ENCODE measurements around the gene UMAD1.
A peak's percentile ranks its signal among the peaks of the same experiment; 100 is the strongest.
"Not testable (repeated sequence)": the region's sequence is repeated elsewhere in the genome, so short reads cannot be mapped to it uniquely, and the experiment has no call there.

The UMAD1 gene

GRCh38 chr7:7652798-7653540, 12.4 kb downstream of the UMAD1 start:
- no peak for DNase-seq (ENCODE audit: low read depth in 3 of 3)

- DNase-seq (ENCODE audit: low read depth in 3 of 3), result no peak
These were observed 13.1 kb downstream of the UMAD1 start for GRCh38 chr7:7653593-7654187.

- DNase-seq (ENCODE audit: low read depth in 3 of 3), result no peak
These were observed 14.6 kb downstream of the UMAD1 start for GRCh38 chr7:7654964-7655715.

GRCh38 chr7:7656459-7656858, 15.9 kb downstream of the UMAD1 start:
- DNase-seq (ENCODE audit: low read depth in 3 of 3), result not testable (repeated sequence)

GRCh38 chr7:7662527-7662926, 22.0 kb downstream of the UMAD1 start:
- DNase-seq (ENCODE audit: low read depth in 3 of 3), result no peak

GRCh38 chr7:7664291-7664690, 23.7 kb downstream of the UMAD1 start:
- no peak for DNase-seq (ENCODE audit: low read depth in 3 of 3)

- no peak for DNase-seq (ENCODE audit: low read depth in 3 of 3)
These were observed 24.5 kb downstream of the UMAD1 start for GRCh38 chr7:7665031-7665430.

- no peak for DNase-seq (ENCODE audit: low read depth in 3 of 3)
These were observed 26.6 kb downstream of the UMAD1 start for GRCh38 chr7:7667187-7667586.

- DNase-seq (ENCODE audit: low read depth in 3 of 3), result no peak
These were observed 28.2 kb downstream of the UMAD1 start for GRCh38 chr7:7668706-7669105.

GRCh38 chr7:7670490-7670889, 29.9 kb downstream of the UMAD1 start:
- no peak for DNase-seq (ENCODE audit: low read depth in 3 of 3)

GRCh38 chr7:7671361-7671760, 30.8 kb downstream of the UMAD1 start:
- DNase-seq (ENCODE audit: low read depth in 3 of 3), result no peak

GRCh38 chr7:7672545-7673239, 32.1 kb downstream of the UMAD1 start:
- DNase-seq (ENCODE audit: low read depth in 3 of 3), result no peak

- no peak for DNase-seq (ENCODE audit: low read depth in 3 of 3)
These were observed 32.6 kb downstream of the UMAD1 start for GRCh38 chr7:7673240-7673550.

GRCh38 chr7:7675686-7676085, 35.1 kb downstream of the UMAD1 start:
- DNase-seq (ENCODE audit: low read depth in 3 of 3), result no peak

- DNase-seq (ENCODE audit: low read depth in 3 of 3), result not testable (repeated sequence)
These were observed 39.1 kb downstream of the UMAD1 start for GRCh38 chr7:7679640-7680039.

GRCh38 chr7:7681191-7681935, 40.8 kb downstream of the UMAD1 start:
- DNase-seq (ENCODE audit: low read depth in 3 of 3), result peak in 1 of 3 experiments; percentile 37

- no peak for DNase-seq (ENCODE audit: low read depth in 3 of 3)
These were observed 41.4 kb downstream of the UMAD1 start for GRCh38 chr7:7681936-7682329.

- DNase-seq (ENCODE audit: low read depth in 3 of 3), result no peak
These were observed 42.3 kb downstream of the UMAD1 start for GRCh38 chr7:7682861-7683260.

- DNase-seq (ENCODE audit: low read depth in 3 of 3), result no peak
These were observed 46.4 kb downstream of the UMAD1 start for GRCh38 chr7:7686811-7687508.

GRCh38 chr7:7687800-7688199, 47.2 kb downstream of the UMAD1 start:
- no peak for DNase-seq (ENCODE audit: low read depth in 3 of 3)

GRCh38 chr7:7688310-7688709, 47.8 kb downstream of the UMAD1 start:
- DNase-seq (ENCODE audit: low read depth in 3 of 3), result no peak
